Peyer's patch (tissue), 4 donors: ENCODE data around the gene SLAIN2.

ENCODE experiments used
- CTCF ChIP-seq, 6 experiments: fragments of 450-650 bp in 4 of 6; fragments of 200-600 bp in 2 of 6; sonication (generic) in 1 of 6; IDR thresholded peaks; one replicate each; pipeline ENCODE4 v1.5.1; 2017 to 2019; ENCODE audit warnings: antibody characterized with exemption in 6 of 6, mild to moderate bottlenecking in 3 of 6, moderate library complexity in 1 of 6
- POLR2A ChIP-seq, 2 donors: fragments of 450-650 bp; IDR thresholded peaks; one replicate each; pipeline ENCODE4 v1.5.1; 2017; ENCODE audit warnings: antibody characterized with exemption in 2 of 2, mild to moderate bottlenecking in 2 of 2, moderate library complexity in 2 of 2

GRCh38 chr4:48329193-48329592, 12.1 kb upstream of the SLAIN2 start:
- TF ChIP-seq CTCF (IDR thresholded peaks at IDR 0.05), result no peak
- no peak for TF ChIP-seq POLR2A (IDR thresholded peaks at IDR 0.05)
